ENCODE data around the gene FTL.

Gene FTL

GRCh38 chr19:48993175-48994034, 28.3 kb downstream of the FTL start, which contains the start of the genes GYS1 and RUVBL2:
Gene GYS1, minus strand, starts transcription at chr19:48993309. Its CDS starts 197 bp downstream, at chr19:48993112.
Gene RUVBL2, plus strand, starts transcription at chr19:48993887. Its CDS starts 25 bp downstream, at chr19:48993912.
- peak; percentile 99 for DNase-seq

GRCh38 chr19:48994035-48994386, 28.9 kb downstream of the FTL start:
- DNase-seq, result no peak

GRCh38 chr19:48997972-48998371, 32.9 kb downstream of the FTL start:
- DNase-seq, result no peak

GRCh38 chr19:48999481-49000325, 34.6 kb downstream of the FTL start:
- no peak for DNase-seq

- no peak for DNase-seq
Measured at GRCh38 chr19:49004133-49004532, 39.0 kb downstream of the FTL start.

GRCh38 chr19:49004964-49005614, 40.0 kb downstream of the FTL start:
- DNase-seq, result no peak

GRCh38 chr19:49006905-49007304, 41.8 kb downstream of the FTL start:
- no peak for DNase-seq

- no peak for DNase-seq
Measured at GRCh38 chr19:49009828-49010227, 44.7 kb downstream of the FTL start.

- no peak for DNase-seq
Measured at GRCh38 chr19:49010453-49010852, 45.3 kb downstream of the FTL start.

- DNase-seq, result no peak
Measured at GRCh38 chr19:49011194-49011593, 46.1 kb downstream of the FTL start.

- no peak for DNase-seq
Measured at GRCh38 chr19:49014123-49014869, 49.2 kb downstream of the FTL start.

- DNase-seq, result no peak
Measured at GRCh38 chr19:49014870-49015255, 49.8 kb downstream of the FTL start.

GRCh38 chr19:49016067-49016839, 51.1 kb downstream of the FTL start:
- DNase-seq, result no peak

Measured in NCI-H2171 treated with DMSO at 0.1 percent for 48 hours (cell line).